ENCODE results near the gene SRD5A3.

DNA sequence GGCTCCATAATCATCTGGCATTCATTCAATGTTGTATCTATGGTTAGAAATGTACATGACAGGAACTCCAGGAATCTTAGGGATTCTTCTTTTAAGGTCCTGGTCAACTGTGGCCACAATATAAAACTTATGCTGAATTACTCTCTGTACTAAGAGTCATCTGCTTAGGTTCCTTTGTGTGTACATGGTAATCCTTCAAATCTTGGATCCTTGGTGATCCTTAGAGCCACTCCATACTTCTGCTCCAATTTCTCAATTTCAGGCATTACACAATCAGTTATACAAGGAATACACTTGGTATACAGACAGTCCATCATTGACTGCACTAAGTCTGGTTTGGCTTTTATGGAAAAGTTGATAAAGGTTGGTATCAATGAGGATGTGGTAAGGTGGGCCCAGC, 5.8 kb downstream of the SRD5A3 start:
- TF ChIP-seq, protein P1, sequence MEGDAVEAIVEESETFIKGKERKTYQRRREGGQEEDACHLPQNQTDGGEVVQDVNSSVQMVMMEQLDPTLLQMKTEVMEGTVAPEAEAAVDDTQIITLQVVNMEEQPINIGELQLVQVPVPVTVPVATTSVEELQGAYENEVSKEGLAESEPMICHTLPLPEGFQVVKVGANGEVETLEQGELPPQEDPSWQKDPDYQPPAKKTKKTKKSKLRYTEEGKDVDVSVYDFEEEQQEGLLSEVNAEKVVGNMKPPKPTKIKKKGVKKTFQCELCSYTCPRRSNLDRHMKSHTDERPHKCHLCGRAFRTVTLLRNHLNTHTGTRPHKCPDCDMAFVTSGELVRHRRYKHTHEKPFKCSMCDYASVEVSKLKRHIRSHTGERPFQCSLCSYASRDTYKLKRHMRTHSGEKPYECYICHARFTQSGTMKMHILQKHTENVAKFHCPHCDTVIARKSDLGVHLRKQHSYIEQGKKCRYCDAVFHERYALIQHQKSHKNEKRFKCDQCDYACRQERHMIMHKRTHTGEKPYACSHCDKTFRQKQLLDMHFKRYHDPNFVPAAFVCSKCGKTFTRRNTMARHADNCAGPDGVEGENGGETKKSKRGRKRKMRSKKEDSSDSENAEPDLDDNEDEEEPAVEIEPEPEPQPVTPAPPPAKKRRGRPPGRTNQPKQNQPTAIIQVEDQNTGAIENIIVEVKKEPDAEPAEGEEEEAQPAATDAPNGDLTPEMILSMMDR (conservative IDR thresholded peaks at IDR 0.05): no peak
- TF ChIP-seq EZH2 (IDR thresholded peaks at IDR 0.05; ENCODE audit: low read depth): no peak
